IMR-90 (cell line): ENCODE measurements around the gene ISG15. TPM values are rescaled to one million over a fixed set of nuclear protein-coding genes. Genes with fewer than 3 reads are reported as not detected.
A peak's percentile ranks its signal among the peaks of the same experiment; 100 is the strongest.

Experiments used
- ATAC-seq: fragments of 200-7000 bp; cut with Tn5 transposase; 2 replicates; pipeline ENCODE4 v1.9.1; 2020; ENCODE audit warnings: low read depth, mild to moderate bottlenecking, moderate library complexity
- BruUV-seq: library from RNA; stranded (reverse); fragments of 400-500 nt; replicated peaks from 2 replicates; lab custom pipeline; 2021; lab: Mats Ljungman, UMichigan
- CTCF ChIA-PET: fragments of 300-600 bp; formaldehyde crosslinking; extraction: SDS; loops from one replicate; lab custom pipeline; 2021; ENCODE audit warnings: antibody characterized with exemption; lab: Yijun Ruan, JAX
- POLR2A ChIA-PET: fragments of 300-600 bp; sonication (Branson Sonifier 250); formaldehyde crosslinking; loops from one replicate; lab custom pipeline; 2022; ENCODE audit warnings: antibody characterized with exemption; ENCODE audit not compliant: unreplicated experiment; lab: Charles Lee
- DNase-seq: peaks from one replicate; pipeline ENCODE4 v3.0.0; 2013
- H2AFZ ChIP-seq: replicated peaks from 2 replicates; pipeline ENCODE3; 2013; ENCODE audit warnings: low read length, mild to moderate bottlenecking; ENCODE audit not compliant: poor library complexity
- H2AK5ac ChIP-seq: 2 replicates; pipeline ENCODE4 v1.6.1; 2013; ENCODE audit warnings: low read depth, low read length, inconsistent platforms
- H2AK9ac ChIP-seq: replicated peaks from 2 replicates; pipeline ENCODE3; 2013; ENCODE audit warnings: mild to moderate bottlenecking, low read depth, low read length, moderate library complexity; ENCODE audit not compliant: poor library complexity
- H2BK120ac ChIP-seq: 2 replicates; pipeline ENCODE4 v1.6.1; 2013; ENCODE audit warnings: low read depth, low read length, inconsistent platforms
- H2BK15ac ChIP-seq: 3 replicates; pipeline ENCODE4 v1.6.1; 2013; ENCODE audit warnings: low read depth, low read length, inconsistent platforms
- H2BK20ac ChIP-seq: 2 replicates; pipeline ENCODE4 v1.6.1; 2013; ENCODE audit warnings: low read depth, mild to moderate bottlenecking, inconsistent platforms, low read length, moderate library complexity
- H2BK5ac ChIP-seq: 2 replicates; pipeline ENCODE4 v1.6.1; 2013; ENCODE audit warnings: mild to moderate bottlenecking, low read depth, low read length, inconsistent platforms; ENCODE audit not compliant: poor library complexity, severe bottlenecking
- H3K14ac ChIP-seq: replicated peaks from 2 replicates; pipeline ENCODE4 v1.6.1; 2013; ENCODE audit warnings: low read depth, low read length, inconsistent platforms
- H3K18ac ChIP-seq: 2 replicates; pipeline ENCODE4 v1.6.1; 2013; ENCODE audit warnings: low read depth, low read length, control low read depth
- H3K23ac ChIP-seq: 2 replicates; pipeline ENCODE4 v1.6.1; 2013; ENCODE audit warnings: low read depth, low read length, inconsistent platforms
- H3K27ac ChIP-seq: 2 replicates; pipeline ENCODE4 v1.5.1; 2013; ENCODE audit warnings: mild to moderate bottlenecking, control low read depth, low read length; ENCODE audit not compliant: insufficient read depth
- H3K27me3 ChIP-seq: 2 replicates; pipeline ENCODE4 v1.6.1; 2013; ENCODE audit warnings: low read length; ENCODE audit not compliant: control insufficient read depth, insufficient read depth
- H3K36me3 ChIP-seq: 2 replicates; pipeline ENCODE4 v1.6.1; 2013; ENCODE audit warnings: low read length, mixed read lengths; ENCODE audit not compliant: control insufficient read depth, insufficient read depth
- H3K4ac ChIP-seq: 2 replicates; pipeline ENCODE4 v1.6.1; 2013; ENCODE audit warnings: low read depth, low read length, inconsistent platforms
- H3K4me1 ChIP-seq: 2 replicates; pipeline ENCODE4 v1.6.1; 2013; ENCODE audit warnings: low read length, mixed read lengths; ENCODE audit not compliant: control insufficient read depth, insufficient read depth
- H3K4me2 ChIP-seq: 2 replicates; pipeline ENCODE4 v1.6.1; 2013; ENCODE audit warnings: low read depth, mild to moderate bottlenecking, control low read depth, low read length, moderate library complexity
- H3K4me3 ChIP-seq: 2 replicates; pipeline ENCODE4 v1.5.1; 2013; ENCODE audit warnings: low read depth, mild to moderate bottlenecking, control low read depth, low read length, moderate library complexity; ENCODE audit not compliant: insufficient read depth
- H3K56ac ChIP-seq: 2 replicates; pipeline ENCODE4 v1.6.1; 2013; ENCODE audit warnings: low read length, inconsistent platforms; ENCODE audit not compliant: insufficient read depth; ENCODE audit errors: extremely low read depth
- H3K79me1 ChIP-seq, 2 experiments: 2 replicates each; pipeline ENCODE4 v1.6.1; 2013; ENCODE audit warnings: low read length in 2 of 2, inconsistent platforms in 1 of 2, low read depth in 1 of 2
- H3K9ac ChIP-seq: 2 replicates; pipeline ENCODE4 v1.6.1; 2013; ENCODE audit warnings: low read depth, low read length, control low read depth
- H3K9me1 ChIP-seq: 2 replicates; pipeline ENCODE4 v1.6.1; 2013; ENCODE audit warnings: low read length, inconsistent platforms; ENCODE audit not compliant: insufficient read depth
- H3K9me3 ChIP-seq: 2 replicates; pipeline ENCODE4 v1.6.1; 2013; ENCODE audit warnings: low read length; ENCODE audit not compliant: control insufficient read depth, insufficient read depth
- H4K20me1 ChIP-seq: 2 replicates; pipeline ENCODE4 v1.6.1; 2013; ENCODE audit warnings: low read length, inconsistent platforms; ENCODE audit not compliant: insufficient read depth
- H4K5ac ChIP-seq: 2 replicates; pipeline ENCODE4 v1.6.1; 2013; ENCODE audit warnings: mild to moderate bottlenecking, low read depth, low read length, control low read depth
- H4K8ac ChIP-seq, 2 experiments: 2 replicates each; pipeline ENCODE4 v1.6.1; 2013; ENCODE audit warnings: low read depth in 2 of 2, low read length in 2 of 2, control low read depth in 1 of 2, inconsistent platforms in 1 of 2
- H4K91ac ChIP-seq: 2 replicates; pipeline ENCODE4 v1.6.1; 2013; ENCODE audit warnings: low read depth, low read length, inconsistent platforms; ENCODE audit not compliant: insufficient read depth
- FOS ChIP-seq: fragments of 150-350 bp; IDR thresholded peaks from 2 replicates; pipeline ENCODE4 v1.6.1; 2016; ENCODE audit warnings: low read depth, low read length
- RCOR1 ChIP-seq: IDR thresholded peaks from 2 replicates; pipeline ENCODE4 v1.6.1; 2012; ENCODE audit warnings: mild to moderate bottlenecking, low read length, improper control_type of control experiment; ENCODE audit not compliant: insufficient replicate concordance
- WGBS, 2 experiments: methylation state at CpG; one replicate each; pipeline versions ENCODE4 v1.1.5 to v1.1.7; 2013; ENCODE audit warnings: missing lambda C conversion rate in 2 of 2; ENCODE audit not compliant: insufficient read length in 1 of 2; ENCODE audit errors: extremely low coverage in 2 of 2; 5-methylcytosine and 5-hydroxymethylcytosine counted together
- dilution Hi-C: fragments of 300-500 bp; cut with HindIII; formaldehyde crosslinking; loops from one replicate; pipeline ENCODE4 v1.14.3; 2018; ENCODE audit warnings: low sequenced_read_pairs; ENCODE audit not compliant: unreplicated experiment
- in situ Hi-C: fragments of 300-500 bp; cut with MboI; formaldehyde crosslinking; loops from 3 replicates; pipeline ENCODE4 v1.14.3; 2019; ENCODE audit warnings: low sequenced_read_pairs, inconsistent platforms, mixed read lengths
- intact Hi-C: fragments of 100-400 bp; cut with micrococcal nuclease; formaldehyde crosslinking; loops from 2 replicates; pipeline ENCODE4 v1.10.0; 2022
- polyA plus RNA-seq, 3 experiments: library from polyadenylated mRNA; depleted of rRNA; stranded (reverse); fragments of >200 nt; gene quantifications; 2 replicates each; pipeline ENCODE4 v1.2.3, GENCODE V29; 2012; ENCODE audit warnings: low replicate concordance in 1 of 3
- total RNA-seq: library from RNA; depleted of rRNA; stranded (reverse); fragments of >200 nt; gene quantifications from 2 replicates; pipeline ENCODE4 v1.2.3, GENCODE V29; 2012

The ISG15 gene
- total and polyA plus RNA-seq, 2 of the 4 experiments (the other 2 are of a cell fraction) = 99.1 to 105 TPM

- no peak overlapping the region for H4K91ac ChIP-seq
- H3K79me1 ChIP-seq = peaks cover 16 to 45% of the 10 kb centered on the region in 2 experiments; a peak in 3 of 4 replicates
- no peaks in the 10 kb centered on the region for H3K9me3 ChIP-seq
- no peak overlapping the region for H4K5ac ChIP-seq
- TF ChIP-seq RCOR1 (no peak), FOS (0 out of 2 replicates have a peak, but pooled peaks have one; percentile 11)
- ChIA-PET CTCF (no interaction called here), POLR2A (no interaction called here)
- DNase-seq (peak; percentile 56), ATAC-seq (no peak)
- H3K4me3 ChIP-seq = peak overlapping the region; percentile 86; the same call in 1 of the 2 replicates
- whole genome bisulfite sequencing, 2 experiments = 93% methylated on average over 3 of the region's 10 CpGs; no CpG with 5 or more reads in 1 of the 2 experiments
- H2AFZ ChIP-seq = peak overlapping the region; percentile 37
- BruUV-seq = no TSS peak
- no peak overlapping the region; the same call in 1 of the 2 replicates for H3K14ac ChIP-seq
- H3K9ac ChIP-seq = no peak overlapping the region
- H4K20me1 ChIP-seq = peaks cover 39% of the 10 kb centered on the region
- peaks cover 2% of the 10 kb centered on the region; the same call in 1 of the 2 replicates for H3K9me1 ChIP-seq
- H2BK5ac ChIP-seq = peak overlapping the region; percentile 48
- H2BK20ac ChIP-seq = no peak overlapping the region
- no peak overlapping the region for H2BK120ac ChIP-seq
- H3K23ac ChIP-seq = no peak overlapping the region
- dilution Hi-C loops (no loop called here), intact Hi-C loops (no loop called here), in situ Hi-C loops (no loop called here)
- no peak overlapping the region for H2BK15ac ChIP-seq
- H2AK9ac ChIP-seq = peak overlapping the region; percentile 98
- peaks cover 22% of the 10 kb centered on the region for H3K36me3 ChIP-seq
- H3K56ac ChIP-seq = no peak overlapping the region
- H3K4ac ChIP-seq = no peak overlapping the region; the same call in 1 of the 2 replicates
- H3K27me3 ChIP-seq = no peaks in the 10 kb centered on the region
- no peak overlapping the region for H3K18ac ChIP-seq
- no peak overlapping the region; the same call in 1 of the 2 replicates for H3K27ac ChIP-seq
- H4K8ac ChIP-seq = peak overlapping the region in 1 of 2 experiments; percentile 69; a peak in 1 of 4 replicates
- peak overlapping the region; percentile 82 for H3K4me2 ChIP-seq
- peak overlapping the region; percentile 13; the same call in 1 of the 2 replicates for H2AK5ac ChIP-seq
- H3K4me1 ChIP-seq = peaks cover 20% of the 10 kb centered on the region
Measured at GRCh38 chr1:1021920-1022259, 8.6 kb downstream of the ISG15 start.
